GM21515 (cell line): Measurements from ENCODE around the gene CYREN.
"Not testable (repeated sequence)": the region's sequence is repeated elsewhere in the genome, so short reads cannot be mapped to it uniquely, and the experiment has no call there.

Source experiments
- ATAC-seq: cut with Tn5 transposase; IDR thresholded peaks from one replicate; pipeline ENCODE4 v1.9.1; 2021; ENCODE audit not compliant: unreplicated experiment

The CYREN gene

GRCh38 chr7:135179321-135179925 is 8.9 kb upstream of the CYREN start:
- ATAC-seq = no peak

- no peak for ATAC-seq
Measured at GRCh38 chr7:135178364-135178763, 7.9 kb upstream of the CYREN start.

GRCh38 chr7:135177028-135177696 is 6.7 kb upstream of the CYREN start:
- no peak for ATAC-seq

GRCh38 chr7:135175931-135176330 is 5.4 kb upstream of the CYREN start:
- ATAC-seq = no peak

- no peak for ATAC-seq
Measured at GRCh38 chr7:135174941-135175340, 4.4 kb upstream of the CYREN start.

GRCh38 chr7:135173916-135174315 is 3.4 kb upstream of the CYREN start:
- not testable (repeated sequence) for ATAC-seq

GRCh38 chr7:135171581-135172291 is 1.2 kb upstream of the CYREN start:
- ATAC-seq = not testable (repeated sequence)

GRCh38 chr7:135170998-135171481 is 533 bp upstream of the CYREN start:
- peak; percentile 35 for ATAC-seq

- ATAC-seq = no peak
Measured at GRCh38 chr7:135169964-135170273, 588 bp downstream of the CYREN start.

- ATAC-seq = peak; percentile 42
Measured at GRCh38 chr7:135169141-135169963, 1.2 kb downstream of the CYREN start.

- ATAC-seq = no peak
Measured at GRCh38 chr7:135168489-135169140, 1.9 kb downstream of the CYREN start.

- no peak for ATAC-seq
Measured at GRCh38 chr7:135168001-135168400, 2.5 kb downstream of the CYREN start.

- ATAC-seq = no peak
Measured at GRCh38 chr7:135167365-135167917, 3.1 kb downstream of the CYREN start.

- no peak for ATAC-seq
Measured at GRCh38 chr7:135166338-135166990, 4.0 kb downstream of the CYREN start.

- no peak for ATAC-seq
Measured at GRCh38 chr7:135165862-135166261, 4.6 kb downstream of the CYREN start.

GRCh38 chr7:135164357-135165061 is 6.0 kb downstream of the CYREN start:
- ATAC-seq = no peak

GRCh38 chr7:135162382-135163001 is 8.0 kb downstream of the CYREN start:
- ATAC-seq = no peak

- ATAC-seq = no peak
Measured at GRCh38 chr7:135161669-135162068, 8.8 kb downstream of the CYREN start.
